ENCODE measurements around the gene DOK3. TPM values are rescaled to one million over a fixed set of nuclear protein-coding genes. Genes with fewer than 3 reads are reported as not detected.
"Not testable (repeated sequence)": the region's sequence is repeated elsewhere in the genome, so short reads cannot be mapped to it uniquely, and the experiment has no call there.

Gene DOK3
- total RNA-seq, 1 experiment from 2014 or later: 3.9 TPM

DNA sequence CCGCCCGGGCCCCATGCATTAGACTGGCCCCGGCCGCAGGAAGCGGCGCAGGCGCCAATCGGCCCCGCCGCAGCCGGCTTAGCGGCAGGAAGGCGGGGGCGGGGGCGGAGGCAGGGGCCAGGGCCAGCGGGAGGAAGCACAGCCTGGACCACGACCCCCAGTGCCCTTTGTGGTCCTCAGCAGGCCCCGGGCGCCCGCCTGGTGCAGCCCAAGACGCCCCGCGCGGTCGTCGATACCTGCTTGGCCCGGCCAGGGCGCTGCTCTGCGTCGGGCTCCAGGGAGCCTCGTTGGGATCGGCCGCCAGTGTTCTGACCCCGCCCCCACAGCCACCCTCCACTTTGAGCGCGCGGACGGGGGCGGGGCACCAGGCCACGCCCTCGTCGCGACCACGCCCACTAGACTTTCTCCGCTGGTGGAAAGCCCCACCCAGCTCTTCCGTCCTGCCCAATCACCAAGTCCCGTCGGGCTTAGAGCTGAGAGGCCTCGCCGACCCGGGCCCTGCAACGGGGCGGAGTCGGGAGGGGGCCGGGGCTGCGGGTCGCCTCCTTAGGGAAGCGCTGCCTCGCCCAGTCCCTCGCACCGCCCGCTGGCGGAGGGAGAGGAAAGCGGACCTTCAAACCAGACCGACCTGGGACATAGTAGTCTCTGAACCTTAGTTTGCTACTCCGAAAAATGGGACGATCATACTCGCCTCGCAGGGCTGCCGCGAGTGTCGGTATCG, 12.2 kb downstream of the DOK3 start, which contains the start of gene PDLIM7:
Gene PDLIM7 (minus strand): TSS at position 313 of the 721 bp plus-strand sequence. CDS start 1,092 bp downstream, outside the sequence.
- peak; percentile 98 for DNase-seq (ENCODE audit: low read depth)

DNA sequence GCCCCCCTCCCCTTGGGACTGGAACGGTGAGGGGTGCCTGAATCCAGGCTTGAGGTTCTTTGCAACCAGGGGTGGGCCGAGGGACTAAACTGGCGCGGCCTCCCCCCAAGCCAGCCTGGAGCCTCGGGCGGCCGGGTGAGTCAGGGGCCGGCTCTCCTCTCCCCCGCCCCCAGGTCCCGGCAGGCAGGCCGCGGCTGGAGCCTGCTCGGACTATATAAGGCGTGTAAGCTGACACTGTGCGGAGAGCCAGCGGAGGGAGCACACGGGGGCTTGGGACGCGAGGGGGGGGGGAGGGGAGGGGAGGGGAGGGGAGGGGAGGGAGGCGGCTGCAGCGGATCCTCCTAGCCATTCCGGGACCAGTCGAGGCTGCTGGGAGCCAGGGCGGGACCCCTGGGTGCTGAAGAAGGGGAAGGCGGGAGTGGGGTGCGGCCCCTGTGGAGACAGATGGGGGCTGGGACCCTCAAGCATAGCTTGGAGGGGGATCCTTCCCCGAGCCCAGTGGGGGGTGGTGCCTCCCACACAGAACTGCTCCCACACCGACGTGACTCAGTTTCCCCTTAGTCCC, 12.8 kb downstream of the DOK3 start:
- peak; percentile 96 for DNase-seq (ENCODE audit: low read depth)

DNA sequence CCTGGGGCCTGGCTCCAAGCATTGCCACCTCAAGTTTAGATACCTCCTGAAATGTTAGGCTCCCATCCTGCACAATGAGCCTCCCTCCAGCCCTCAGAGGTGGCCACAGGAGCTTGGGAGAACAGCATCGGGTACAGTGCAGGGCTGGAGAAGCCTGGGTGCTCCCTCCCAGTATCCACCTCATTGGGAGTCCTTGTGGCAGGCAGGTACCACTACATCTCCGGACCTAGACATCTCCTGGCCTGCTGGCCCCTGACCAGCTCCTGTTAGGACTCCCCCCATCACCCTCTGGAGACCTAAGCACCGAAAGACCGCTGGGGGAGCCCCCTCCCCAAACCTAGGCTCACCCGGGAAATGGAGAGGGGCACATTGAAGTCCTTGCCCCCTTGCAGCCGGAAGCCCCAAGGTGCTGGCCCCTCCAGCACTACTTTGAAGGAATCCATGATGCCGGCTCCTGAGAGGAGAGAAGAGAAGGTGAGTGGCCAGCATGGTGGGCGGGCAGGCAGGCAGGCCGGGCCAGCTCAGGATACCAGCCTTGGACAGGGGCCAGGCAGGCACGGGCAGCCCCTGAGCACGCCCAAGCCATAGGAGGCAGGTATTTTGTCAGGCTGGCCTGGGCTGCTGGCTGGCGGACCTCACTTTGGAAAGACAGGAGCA, 13.4 kb downstream of the DOK3 start:
- peak; percentile 70 for DNase-seq (ENCODE audit: low read depth)

DNA sequence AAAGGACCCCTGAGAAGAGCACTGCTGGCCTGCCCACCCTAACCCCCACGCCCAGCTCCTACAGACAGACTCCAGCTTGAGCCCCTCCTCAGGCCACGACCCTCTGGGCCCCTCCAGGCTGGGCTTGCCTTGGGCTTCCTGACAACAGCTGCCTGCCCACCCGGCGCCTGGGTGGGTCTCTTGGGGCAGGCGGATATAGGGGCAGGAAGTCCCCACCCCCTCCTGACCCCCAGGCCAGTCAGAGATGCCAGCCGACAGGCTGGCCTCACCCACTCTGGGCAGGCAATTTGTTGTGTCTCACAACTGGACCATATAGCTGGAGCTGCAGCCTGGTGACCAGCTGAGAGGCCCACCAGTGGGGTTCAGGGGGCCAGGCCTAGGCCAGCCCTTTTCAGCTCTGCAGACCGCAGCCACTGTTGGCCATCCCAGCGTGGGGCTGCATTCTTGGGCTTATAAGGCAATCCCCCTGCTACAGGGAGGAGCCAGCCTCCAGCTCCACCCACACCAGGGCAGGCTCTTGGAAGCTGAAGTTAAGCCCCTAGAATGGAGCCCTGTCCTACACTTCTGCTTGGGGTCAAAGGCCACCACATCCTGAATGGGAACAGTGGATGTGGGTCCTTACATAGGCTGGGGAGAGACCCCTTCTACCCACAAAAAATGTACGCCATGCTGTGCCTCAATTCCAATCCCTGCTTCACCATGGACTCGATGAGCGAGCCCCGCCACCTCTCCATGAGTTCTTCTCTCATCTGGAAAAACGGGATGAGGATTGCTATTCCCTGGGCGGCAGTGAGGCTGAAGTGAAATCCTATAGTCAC, 14.2 kb downstream of the DOK3 start:
- peak; percentile 96 for DNase-seq (ENCODE audit: low read depth)

DNA sequence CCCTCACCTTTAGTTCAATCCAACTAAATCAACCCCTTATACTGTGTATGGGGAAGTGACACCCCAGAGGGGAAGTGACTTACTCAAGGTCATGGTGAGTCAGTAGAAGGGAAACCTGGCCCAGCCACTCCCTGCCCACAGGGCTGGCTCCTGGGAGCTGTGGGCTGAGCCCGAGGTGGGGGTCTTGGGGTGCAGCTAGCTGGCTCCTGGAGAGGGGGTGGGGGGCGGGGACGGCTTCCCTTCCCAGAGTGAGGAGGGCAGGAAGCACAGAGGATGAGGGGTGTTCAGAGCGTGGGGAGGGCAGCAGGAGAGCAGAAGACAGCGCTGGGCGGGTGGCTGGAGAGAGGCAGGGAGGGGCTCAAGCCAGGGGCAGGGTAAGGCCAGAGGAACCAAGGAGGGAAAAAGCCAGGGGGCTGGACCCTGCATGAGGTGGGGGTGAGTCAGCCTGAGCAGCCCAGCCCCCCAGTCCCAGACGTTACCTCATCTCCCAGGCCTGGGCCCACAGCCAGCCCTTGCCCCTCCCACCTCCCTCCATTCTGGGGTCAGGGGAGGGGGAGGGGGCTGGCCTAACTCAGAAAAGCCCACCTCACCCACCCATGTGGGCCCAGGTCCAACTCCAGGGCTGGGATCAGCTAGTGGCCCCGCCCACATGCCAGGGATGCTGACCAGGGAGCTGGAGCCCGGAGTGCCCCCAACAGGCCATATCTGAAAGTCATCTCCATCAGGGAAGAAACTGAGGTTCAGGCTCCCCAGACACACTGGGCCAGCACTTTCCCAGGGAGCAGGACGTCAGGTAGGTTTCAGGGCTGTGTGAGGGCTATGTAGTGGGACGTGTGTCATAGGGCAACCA, 15.1 kb downstream of the DOK3 start:
- DNase-seq (ENCODE audit: low read depth): peak; percentile 98

DNA sequence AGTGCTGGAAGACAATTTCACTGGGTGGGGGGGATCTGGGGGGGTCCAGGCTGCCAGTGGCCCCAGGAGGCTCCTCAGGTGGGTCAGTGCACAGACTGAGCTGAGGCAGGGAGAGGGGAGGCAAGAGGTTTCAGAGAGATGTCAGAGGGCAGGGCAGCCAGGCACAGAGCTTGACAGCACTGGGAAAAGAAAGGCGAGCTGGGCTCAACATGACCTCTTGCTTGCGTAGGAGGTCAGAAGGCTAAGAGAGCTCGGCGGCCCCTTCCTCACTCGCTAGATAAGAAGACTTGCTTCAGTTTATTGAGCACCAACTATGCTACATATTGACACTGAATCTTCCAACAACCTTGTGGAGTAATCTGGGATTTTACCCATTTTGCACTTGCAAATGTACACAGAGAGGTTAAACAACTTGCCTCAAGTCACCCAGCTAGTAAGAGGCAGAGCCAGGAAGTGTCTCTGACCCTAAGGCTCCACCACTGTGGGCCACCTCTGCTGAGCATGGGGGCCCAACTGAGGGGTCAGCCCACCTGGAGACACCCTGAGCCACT, 15.8 kb downstream of the DOK3 start:
- no peak for DNase-seq (ENCODE audit: low read depth)

DNA sequence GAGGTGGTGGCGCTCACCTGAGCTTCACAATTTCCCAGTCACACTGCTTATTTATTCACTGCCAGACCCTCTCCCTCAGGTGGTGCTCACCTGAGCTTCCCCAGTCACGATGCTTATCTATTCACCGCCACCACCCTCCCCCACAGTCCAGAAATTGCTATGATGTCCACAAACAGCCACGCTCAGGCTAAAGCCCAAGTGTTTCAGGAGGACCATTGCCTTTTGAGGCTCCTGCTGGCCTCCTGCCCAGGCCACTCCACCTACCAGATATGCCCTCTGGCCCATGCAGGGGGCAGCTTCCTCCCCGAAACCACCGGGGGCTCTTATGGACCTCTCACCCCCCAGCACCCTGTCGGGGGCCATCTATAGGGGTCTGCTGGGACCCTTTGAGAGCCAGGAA, 16.8 kb downstream of the DOK3 start:
- DNase-seq (ENCODE audit: low read depth): no peak

DNA sequence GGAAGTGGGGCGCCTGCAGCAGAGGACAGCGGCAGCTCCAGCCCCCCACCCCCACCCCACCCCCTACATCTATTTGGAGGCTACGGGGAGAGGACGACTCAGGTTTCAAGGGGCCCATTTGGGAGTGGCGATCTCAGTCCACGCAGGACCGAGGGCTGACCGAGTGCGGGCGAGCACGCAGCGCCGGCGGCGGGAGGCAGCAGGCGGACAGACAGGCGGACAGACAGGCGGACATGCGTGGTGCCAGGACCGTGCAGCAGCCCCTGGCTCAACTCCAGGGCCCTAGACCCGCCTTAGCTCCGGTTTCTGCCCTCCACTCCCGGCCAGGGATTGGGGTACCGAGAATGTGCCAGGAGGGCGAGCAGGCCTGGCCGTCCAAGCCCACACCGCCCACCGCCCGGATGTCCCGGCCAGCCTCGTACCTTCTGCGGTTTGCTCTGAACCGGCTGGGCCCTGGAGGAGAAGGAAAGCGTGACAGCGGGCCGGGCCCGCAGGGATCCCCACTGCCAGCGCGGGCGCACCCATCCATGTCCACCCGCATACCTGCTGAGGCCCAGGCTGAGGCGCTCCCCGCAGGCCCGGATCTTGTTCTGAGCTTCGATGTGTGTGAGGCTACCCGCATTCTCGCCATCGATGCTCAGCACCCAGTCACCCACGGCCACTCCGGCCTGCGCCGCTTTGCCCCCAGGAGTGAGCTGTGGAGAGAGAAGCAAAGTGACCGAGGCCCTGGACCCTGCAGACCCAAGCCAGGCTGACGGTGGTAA, 17.5 kb downstream of the DOK3 start:
- DNase-seq (ENCODE audit: low read depth): no peak

DNA sequence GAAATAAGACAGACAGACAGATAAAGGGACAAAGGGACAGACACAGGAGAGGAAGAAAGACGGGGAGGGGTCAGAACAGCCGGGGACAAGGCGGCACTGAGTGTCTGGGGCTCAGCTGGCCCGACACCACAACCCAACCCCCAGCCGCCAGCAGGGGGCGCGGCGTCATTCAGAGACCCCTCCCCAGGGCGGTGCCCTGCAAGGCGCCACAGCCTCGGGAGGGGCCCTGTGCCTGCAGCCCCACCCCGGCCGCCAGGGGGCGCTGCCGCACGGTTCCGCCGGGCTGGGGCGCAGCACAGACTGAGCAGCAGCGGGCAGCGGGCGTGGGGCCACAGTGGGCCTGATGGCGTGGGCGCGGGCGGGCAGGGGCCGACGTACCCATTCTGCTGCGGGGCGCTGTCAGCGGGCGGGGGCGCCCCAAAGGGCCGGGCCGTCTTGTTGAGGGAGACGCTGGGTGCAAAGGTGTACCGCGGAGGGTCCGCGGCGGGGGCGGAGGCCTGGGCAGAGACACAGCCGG, 18.1 kb downstream of the DOK3 start:
- DNase-seq (ENCODE audit: low read depth): peak; percentile 64

DNA sequence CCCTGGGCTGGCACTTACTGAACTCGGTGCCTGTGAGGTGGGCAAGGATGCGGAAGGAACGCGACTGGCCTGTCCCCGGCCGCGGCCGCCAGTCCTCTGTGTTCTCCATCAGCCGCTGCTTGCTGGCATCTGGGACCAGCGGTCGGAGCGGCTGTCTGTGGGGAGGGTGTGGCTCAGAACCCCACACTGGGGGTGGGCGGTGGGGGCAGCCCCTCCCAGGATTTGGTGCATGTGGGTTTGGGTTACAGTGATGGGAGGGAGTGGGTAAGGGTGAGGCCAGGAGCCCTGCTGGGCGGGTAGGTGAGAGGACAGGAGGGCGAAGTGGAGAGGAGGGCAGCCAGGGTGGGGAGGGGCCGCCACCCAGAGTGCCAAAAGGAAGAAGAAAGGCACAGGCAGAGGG, 18.6 kb downstream of the DOK3 start:
- DNase-seq (ENCODE audit: low read depth): no peak

DNA sequence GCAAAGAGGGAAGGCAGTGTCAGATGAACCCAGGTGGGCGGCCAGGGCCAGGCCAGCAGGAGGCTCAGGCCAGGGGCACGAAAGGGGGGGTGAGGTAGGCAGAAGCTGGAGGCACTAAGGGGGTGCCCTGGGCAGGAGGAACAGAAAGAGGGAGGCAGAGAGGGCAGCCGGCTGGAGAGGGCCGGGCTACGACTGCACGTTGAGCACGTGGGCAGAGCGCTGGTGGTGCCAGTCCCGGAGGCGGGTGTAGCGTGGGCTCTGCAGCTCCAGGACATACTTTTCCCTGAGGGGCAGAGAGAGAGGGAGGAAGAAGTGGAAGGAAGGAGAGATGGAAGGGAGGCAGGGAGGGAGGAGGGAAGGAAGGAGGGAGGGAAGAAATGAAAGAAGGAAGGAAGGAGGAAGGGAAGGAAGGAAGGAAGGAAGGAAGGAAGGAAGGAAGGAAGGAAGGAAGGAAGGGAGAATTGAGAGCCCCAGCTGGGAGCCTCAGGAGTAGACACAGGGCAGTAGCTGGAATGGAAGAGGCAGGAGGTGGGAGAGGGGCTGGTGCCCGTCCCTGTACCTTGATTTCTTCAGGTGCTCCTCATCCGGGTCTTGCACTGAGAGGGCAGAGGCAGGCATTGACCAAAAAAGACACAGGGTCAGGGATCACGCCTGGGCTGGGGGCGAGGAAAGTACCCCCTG, 19.2 kb downstream of the DOK3 start:
- no peak for DNase-seq (ENCODE audit: low read depth)

DNA sequence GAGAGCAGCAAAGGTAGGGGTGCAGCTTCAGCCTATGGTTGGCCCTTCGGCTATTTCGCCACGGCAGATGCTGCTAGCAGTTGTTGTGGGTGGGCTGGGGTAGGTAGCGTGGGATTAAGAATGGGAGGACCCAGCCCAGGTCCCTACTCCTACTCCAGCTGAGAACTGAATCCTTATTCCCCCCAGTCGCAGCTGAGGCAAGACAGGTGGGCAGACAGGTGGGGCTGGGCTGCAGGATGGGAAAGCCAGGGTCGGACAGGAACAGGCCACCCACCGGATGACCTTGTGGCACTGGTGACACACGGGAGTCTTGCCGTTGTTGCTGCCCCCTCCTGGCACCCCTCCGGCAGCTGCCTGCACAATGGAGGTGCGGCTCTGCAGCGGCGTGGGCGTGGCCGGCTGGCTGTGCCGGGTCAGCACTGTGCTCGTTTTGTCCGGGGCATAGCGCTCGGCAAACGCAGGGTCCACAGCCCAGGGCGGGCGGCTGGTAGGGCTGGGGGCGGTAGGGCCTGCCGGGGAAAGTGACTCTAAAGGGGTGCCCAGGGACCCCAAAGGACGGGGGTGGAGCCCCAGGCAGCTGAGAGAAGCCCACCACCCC, 20.4 kb downstream of the DOK3 start:
- no peak for DNase-seq (ENCODE audit: low read depth)

DNA sequence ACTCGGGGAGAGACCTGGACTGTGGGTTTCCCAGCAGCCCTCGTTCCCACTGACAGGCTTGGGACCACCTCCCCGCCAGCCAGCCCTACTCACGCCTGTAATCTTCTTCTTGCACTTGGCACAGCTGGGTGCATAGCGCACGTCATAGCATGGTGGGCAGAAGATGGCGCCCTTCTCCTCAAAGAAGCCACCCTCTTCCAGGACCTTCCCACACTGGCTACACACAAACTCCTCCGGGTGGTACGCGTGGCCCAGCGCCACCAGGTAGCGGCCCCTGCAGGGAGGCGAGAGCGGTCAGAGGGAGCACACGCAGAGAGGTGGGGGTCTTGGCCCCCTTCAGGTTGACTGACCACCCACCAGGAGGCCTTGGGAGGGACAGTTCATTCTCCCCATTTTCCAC, 21.7 kb downstream of the DOK3 start:
- DNase-seq (ENCODE audit: low read depth): no peak

DNA sequence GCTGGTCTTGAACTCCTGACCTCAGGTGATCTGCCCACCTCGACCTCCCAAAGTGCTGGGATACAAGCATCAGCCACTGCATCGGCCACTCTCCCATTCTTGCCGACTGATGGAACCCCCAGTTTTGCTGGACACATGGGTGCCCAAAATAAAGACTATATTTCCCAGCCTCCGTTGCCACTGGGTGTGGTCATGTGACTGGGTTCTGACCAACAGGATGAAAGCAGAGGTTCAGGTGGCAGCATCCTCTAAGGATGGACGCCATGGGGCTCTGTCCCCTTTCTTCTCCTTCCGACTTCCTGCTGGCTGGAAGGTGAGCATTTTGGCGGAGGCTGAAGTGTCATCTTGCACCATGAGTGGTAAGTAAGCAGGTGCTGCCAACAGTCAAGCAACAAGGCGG, 22.5 kb downstream of the DOK3 start:
- no peak for DNase-seq (ENCODE audit: low read depth)

DNA sequence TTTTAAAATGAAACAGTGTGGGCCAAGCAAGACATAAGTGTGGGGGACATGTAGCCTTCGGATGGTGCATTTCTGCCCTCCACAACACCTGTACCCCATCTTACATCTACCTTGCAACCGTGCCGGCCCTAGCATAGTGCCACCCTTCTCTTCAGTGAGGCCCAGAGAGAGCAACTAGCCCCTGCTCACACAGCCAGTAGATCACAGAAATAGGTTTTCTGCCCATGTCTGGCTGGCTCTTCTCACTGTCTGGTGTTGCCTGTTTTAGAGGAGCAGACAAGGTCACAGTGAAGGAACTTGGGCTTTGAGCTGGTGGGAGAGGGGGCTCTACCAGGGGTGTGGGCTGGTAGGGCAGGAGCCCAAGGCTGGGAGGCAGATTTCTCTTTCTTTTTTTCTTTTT, 23.4 kb downstream of the DOK3 start:
- DNase-seq (ENCODE audit: low read depth): no peak

DNA sequence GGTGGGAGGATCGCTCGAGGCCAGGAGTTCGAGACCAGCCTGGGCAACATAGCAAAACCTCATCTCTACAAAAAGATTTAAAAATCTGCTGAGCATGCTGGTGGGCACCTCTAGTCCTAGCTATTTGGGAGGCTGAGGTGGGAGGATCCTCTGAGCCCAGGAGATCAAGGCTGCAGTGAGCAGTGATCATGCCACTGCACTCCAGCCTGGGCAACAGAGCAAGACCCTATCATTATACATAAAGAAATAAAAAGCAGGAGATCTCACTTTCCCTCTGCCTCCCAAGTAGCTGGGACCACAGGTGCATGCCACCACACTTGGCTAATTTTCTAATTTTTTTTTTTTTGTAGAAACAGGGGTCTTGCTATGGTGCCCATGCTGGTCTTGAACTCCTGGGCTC, 23.9 kb downstream of the DOK3 start:
- DNase-seq (ENCODE audit: low read depth): not testable (repeated sequence)

DNA sequence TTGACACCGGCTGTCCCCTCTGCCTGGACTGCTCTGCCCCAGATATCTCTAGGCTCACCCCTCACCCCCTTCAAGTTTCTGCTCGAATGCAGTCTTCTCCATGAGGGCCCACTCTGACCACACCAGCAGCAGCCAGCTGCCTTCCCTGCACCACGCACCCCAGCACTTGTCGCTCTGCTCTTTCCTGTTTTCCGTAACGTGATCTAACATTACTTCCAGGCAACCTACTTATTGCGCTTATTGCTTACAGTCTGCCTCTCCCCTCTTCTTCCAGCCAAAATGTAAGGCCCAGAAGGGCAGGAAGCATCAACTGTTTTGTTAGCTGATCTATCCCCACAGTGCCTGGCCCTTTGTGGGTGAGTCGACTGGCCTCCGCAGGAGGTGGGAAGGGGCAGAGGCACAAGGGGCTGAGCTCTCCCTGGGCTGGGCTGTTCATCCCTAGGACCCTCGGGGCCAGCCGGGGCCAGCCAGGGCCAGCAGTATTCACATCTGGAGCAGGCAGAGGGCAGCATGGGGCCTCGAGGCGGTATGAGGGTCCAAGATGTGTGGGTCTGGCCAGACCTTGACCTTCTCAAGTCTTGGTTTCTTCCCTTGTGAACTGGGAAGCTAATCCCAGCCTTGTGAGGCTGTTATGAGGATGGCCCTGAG, 24.6 kb downstream of the DOK3 start:
- no peak for DNase-seq (ENCODE audit: low read depth)
